ENCODE data around the gene CCL21.

CCL21 gene

DNA sequence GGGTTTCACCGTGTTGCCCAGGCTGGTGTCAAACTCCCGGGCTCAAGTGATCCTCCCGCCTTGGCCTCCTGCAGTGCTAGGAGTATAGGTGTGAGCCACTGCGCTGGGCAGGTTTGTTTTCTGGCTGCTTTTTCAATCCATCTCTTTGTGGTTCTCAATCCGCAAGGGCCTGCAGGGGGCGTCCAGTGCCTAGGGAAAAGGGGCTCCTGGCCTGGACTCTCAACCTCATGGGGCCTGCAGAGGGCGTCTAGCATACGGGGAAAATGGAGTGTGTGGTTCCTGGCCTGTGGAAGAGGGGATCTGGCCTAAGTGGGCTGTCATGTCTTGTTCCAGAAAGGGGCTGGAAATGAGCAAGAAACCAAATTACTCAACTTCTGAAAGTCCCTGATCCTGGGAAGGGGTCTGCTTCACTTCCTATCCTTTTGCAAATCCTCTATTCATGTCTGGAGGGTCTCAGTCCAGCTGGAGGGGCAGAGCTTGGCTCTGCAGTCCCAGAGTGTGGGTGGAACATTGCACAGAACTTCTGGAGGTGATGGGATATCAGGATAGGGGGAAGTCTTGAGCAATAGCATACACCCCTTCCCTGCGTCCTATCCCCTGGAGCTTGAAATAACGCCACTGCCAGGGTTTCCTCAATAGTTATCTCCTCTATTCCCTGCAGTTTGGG lies 34.8 kb downstream of the CCL21 start:
- DNase-seq (ENCODE audit: extremely low read depth in 1 of 2, low read depth in 1 of 2): peak in 1 of 2 donors; percentile 56

DNA sequence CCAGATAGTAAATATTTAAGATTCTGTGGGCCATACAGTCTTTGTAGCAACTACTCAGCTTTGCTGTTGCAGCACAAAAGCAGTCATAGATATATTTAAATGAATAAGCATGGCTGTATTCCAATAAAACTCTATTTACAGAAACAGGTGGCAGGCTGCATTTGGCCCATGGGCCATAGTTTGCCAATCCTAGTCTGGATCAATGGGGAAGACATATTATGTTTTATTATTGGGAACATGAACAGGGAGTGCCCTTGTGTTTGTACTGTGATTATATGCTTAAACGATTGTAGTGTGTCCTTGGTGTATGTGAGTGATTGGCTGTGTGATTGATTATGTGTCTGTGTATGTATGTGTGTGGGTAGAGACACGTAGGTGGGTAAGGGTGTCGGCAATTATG lies 35.5 kb downstream of the CCL21 start:
- DNase-seq (ENCODE audit: extremely low read depth in 1 of 2, low read depth in 1 of 2): no peak

DNA sequence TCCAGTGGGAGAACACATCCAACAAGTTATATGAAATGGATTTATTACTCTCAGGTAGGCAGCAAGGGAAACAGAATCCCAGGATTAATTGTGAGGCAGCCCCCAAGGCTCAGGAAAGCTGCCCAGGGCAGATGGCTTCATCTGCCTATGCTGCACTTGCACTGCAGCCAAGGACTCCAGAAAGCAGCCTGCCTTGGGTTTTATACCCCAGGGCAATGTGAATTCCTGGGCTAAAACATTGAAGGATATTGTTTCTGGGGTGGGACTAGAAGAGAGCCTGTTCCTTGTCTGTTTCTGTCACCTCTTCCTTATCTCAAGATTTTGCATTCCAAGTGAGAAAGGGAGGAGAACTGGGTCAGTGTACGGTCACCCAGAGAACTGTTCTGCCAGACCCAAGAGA lies 38.6 kb downstream of the CCL21 start:
- no peak for DNase-seq (ENCODE audit: extremely low read depth in 1 of 2, low read depth in 1 of 2)

DNA sequence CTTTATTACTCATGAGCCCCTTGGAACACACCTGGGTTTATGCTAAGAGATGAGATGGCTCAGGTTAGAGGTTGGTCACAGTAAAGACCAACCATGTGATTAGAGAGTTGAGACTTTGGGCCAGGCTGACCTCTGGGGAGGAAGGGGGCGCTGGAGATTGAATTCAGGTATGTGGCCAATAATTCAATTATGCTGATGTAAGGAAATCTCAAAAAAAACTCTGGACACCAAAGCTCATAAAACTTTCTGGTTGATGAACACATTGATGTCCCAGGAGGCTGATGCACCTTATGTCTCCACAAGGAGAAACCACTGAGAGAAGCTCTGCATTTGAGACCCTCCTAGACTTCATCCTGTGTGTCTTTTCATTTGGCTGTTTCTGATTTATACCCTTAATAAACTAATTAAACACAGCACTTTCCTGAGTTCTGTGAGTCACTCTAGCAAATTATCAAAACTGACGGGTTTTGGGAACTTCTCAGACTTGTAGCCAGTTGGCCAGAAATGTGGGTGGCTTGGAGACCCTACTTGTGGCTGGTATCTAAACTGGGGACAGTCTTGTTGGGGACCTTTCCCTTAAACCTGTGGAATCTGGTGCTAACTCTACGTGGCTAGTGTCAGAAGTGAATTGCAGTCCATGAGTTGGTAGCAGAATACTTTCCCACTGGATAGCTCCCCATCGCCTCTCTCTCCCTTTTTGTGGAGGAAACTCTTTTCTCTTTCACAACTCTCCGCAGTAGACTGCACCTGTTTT lies 40.0 kb downstream of the CCL21 start:
- DNase-seq (ENCODE audit: extremely low read depth in 1 of 2, low read depth in 1 of 2): no peak

DNA sequence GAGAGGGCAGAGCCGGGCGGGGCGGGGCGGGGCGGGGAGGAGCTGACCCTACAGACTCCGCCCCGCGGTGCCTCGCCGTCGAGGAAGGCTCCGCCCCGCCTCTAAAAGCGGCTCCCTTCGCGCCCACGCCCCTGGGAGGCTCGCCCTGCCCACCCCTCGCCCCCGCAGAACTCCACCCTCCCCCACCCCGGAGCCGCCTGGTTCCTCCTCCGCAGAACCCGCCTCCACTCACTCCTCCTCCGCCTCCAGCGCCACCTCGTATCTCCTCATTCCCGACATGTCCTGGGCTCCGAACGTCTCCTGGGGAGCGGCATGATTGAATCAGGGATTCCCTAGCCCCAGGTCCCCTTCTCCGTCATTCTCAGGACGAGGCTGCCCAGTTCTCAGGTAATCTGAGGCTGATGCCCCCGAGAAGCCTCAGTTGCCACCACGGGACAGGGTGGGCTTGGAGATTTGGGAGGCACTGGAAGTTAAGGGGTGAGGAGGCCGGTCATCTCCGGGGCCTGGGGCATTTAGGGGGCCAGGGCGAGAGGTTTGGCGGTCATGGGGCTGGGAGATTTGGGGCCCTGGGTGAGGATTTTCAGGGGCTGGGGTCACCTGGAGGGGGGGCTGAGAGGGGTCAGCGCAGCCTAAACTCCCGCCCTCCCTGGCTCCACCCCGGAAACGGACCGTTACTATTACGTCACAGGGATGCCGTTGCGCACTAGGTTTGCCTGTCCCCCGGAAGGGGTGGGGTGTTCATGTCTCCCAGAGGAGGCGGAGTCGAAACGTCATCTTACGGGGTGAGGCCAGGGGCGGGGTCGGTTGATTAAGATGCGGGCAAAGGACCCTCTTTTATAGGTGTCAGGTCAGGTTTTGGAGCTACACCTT lies 44.3 kb downstream of the CCL21 start:
- peak; percentile 57 to 84 for DNase-seq (ENCODE audit: extremely low read depth in 1 of 2, low read depth in 1 of 2)

DNA sequence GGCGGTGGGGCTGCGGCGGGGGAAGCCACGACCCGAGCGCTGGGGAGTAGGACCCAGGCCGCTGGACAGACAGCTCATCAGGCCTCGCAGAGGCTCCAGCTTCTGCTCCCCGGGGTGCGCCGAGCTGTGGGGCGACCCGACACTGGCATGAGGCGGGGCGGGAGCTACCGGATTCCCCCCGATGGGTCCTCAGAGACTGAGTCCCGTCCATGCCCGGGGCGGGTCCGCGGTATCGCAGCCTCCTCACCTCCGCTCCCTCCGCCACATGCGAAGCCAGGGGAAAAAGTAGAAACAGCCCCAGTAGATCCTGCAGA lies 44.9 kb downstream of the CCL21 start:
- no peak for DNase-seq (ENCODE audit: extremely low read depth in 1 of 2, low read depth in 1 of 2)

DNA sequence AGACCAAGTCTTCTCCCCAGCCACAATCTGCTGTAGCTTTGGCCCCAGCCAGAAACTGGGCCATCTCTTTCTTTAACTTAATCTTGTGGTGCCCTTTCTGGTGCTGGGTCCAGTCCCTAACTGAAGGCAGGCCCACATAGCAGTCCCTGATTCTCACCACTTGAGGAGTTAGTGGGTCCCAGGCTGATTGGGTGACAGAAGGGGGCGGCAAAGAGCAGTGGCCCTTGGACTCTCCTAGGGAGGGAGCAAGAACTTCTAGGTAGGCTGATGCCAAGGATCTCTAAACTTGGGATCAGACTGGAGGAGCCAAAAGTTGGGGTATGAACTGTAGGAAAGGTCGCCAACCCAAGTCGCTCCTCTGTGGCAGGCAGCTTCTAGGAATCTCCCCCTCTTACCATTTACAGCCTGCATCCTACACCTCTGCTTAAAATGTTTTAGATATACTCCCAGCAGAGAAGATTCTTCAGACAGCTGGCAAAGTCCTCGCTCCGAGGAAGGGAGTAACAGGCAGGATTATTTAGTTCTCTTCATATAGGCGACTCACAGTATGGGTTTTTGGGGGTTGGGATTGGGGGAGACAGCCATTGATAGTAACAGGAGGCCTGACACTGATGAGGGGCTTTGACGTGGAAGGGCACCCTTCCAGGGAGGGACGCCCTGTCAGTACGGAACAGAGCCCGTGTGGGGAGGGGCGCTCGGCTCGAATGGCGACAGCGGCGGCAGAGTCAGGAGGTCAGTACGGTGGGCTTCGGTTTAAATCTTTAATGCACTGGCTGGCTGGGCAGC lies 45.5 kb downstream of the CCL21 start:
- DNase-seq (ENCODE audit: extremely low read depth in 1 of 2, low read depth in 1 of 2): peak in 1 of 2 donors; percentile 63

DNA sequence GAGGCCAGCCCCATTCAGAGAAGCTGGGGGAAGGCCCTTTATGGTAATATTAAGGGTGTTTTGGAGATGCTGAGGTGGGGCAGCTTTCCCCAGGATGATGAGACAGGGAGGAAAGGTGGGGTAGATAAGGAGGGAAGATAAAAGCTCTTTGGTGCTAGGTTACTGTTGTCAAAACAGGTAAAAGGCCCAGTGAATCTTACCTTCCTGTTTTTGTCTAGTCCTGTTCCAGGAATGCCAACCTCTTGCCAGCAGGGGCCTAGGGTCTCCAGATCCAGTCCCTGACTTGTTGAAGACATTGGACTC lies 46.7 kb downstream of the CCL21 start:
- no peak for DNase-seq (ENCODE audit: extremely low read depth in 1 of 2, low read depth in 1 of 2)

DNA sequence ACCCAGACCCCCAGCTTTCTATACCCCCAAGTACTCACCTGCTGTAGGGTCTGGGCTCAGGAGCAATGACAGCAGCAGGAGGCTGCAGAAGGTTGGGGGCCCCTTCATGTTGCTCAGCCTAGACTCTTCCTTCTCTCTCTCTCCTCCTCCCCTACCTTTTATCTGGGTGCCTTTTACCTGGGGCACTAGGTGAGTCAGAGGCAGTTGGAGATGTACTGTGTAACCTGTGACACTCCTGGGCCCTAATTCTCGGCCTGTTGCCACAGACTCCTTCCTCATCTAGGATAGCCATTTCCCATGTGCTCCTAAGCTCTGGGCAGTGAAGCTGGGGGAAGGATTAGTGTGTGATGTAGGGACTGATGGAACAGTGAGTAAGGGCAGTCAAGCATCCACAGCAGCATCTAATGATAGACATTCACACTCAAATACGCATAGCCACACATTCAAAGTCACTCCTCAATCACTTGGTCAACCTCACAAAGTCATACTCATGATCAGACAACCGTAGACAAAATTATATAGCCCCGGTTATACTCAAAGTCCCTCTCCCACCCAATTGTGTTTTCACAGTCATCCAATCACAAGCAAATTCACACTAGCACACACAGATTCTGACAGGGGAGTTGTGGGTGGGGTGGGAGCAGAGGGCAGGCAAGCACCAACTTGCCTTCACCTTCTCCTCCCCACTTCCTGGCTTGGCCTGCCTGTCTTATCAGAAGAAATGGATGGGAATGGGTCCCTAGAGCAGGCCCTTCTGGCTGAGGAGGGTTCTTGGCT lies 47.2 kb downstream of the CCL21 start, which contains the start of gene CCL27:
Gene CCL27, minus strand, starts transcription at position 132 of the 777 bp plus-strand sequence. Its CDS starts 24 bp downstream, at position 108.
- no peak for DNase-seq (ENCODE audit: extremely low read depth in 1 of 2, low read depth in 1 of 2)

DNA sequence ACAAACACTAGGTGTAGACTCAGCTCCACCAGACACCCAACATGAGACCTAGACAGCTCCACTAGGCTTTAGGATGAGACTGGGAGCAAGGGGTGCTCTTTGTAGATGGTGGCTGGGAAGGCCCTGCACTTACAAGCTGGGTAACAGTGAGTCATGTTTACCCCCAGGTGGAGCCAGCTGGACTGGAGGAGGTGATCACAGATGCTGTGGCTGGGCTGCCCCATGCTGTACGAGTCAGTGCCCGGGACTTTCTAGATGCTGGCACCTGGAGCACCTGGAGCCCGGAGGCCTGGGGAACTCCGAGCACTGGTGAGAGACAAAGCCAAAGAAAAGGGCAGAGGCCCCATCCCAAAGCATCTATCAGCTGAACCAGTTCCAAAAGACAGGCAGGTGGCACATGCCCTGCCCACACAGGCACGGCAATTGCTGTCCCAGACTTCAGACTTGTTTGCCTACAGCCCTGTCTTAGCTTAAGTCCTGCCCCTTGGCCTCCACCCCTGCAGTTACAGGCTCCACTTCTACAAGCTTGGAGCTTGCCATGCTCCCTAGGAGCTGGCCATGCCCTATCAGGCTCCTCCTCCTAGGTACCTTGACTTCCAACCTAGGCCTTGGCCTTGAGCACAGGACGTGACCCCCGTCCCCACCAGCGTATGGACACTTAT lies 50.2 kb downstream of the CCL21 start:
- no peak for DNase-seq (ENCODE audit: extremely low read depth in 1 of 2, low read depth in 1 of 2)

All from stimulated activated CD8-positive, alpha-beta memory T cell treated with anti-CD3 and anti-CD28 coated beads, Interleukin-7, amount 100 ng/mL, for 48 hours (primary cell).